Caco-2 (cell line): ENCODE measurements around the gene ACAD9. TPM values are rescaled to one million over a fixed set of nuclear protein-coding genes. Genes with fewer than 3 reads are reported as not detected.

Source experiments
- BruUV-seq: library from RNA; stranded (reverse); fragments of 400-500 nt; replicated peaks from 2 replicates; lab custom pipeline; 2021; lab: Mats Ljungman, UMichigan
- CTCF ChIA-PET: fragments of 300-600 bp; sonication (Branson Sonifier 250); formaldehyde crosslinking; loops from one replicate; lab custom pipeline; 2022; ENCODE audit warnings: antibody characterized with exemption; lab: Charles Lee
- POLR2A ChIA-PET: fragments of 300-600 bp; sonication (Branson Sonifier 250); formaldehyde crosslinking; loops from one replicate; lab custom pipeline; 2022; ENCODE audit warnings: antibody characterized with exemption; lab: Charles Lee
- DNase-seq, 2 experiments: peaks; one replicate each; pipeline versions ENCODE4 v3.0.0 to v3.0.0-alpha.2; 2020 to 2022
- H3K27me3 ChIP-seq: replicated peaks from 2 replicates; pipeline ENCODE4 v1.6.0; 2011; ENCODE audit warnings: low read length; ENCODE audit not compliant: control insufficient read depth, insufficient read depth
- H3K36me3 ChIP-seq: 2 replicates; pipeline ENCODE4 v1.5.1; 2011; ENCODE audit warnings: low read length; ENCODE audit not compliant: control insufficient read depth, insufficient read depth
- H3K4me1 ChIP-seq: fragments of 250-450 bp; sonication (Bioruptor Pico); 2 replicates; pipeline ENCODE4 v1.5.1; 2020; ENCODE audit warnings: mild to moderate bottlenecking
- H3K4me3 ChIP-seq: 2 replicates; pipeline ENCODE4 v1.5.1; 2011; ENCODE audit warnings: low read depth, mild to moderate bottlenecking, control low read depth, low read length
- H3K9me3 ChIP-seq: fragments of 250-450 bp; sonication (Bioruptor Pico); 2 replicates; pipeline ENCODE4 v1.5.1; 2020; ENCODE audit warnings: mild to moderate bottlenecking, moderate library complexity
- H3K27ac Mint-ChIP-seq: one replicate; pipeline ENCODE4 v1.8.0; 2022; ENCODE audit warnings: mixed read lengths; ENCODE audit not compliant: unreplicated experiment
- H3K27me3 Mint-ChIP-seq: one replicate; pipeline ENCODE4 v1.8.0; 2022; ENCODE audit warnings: mixed read lengths; ENCODE audit not compliant: insufficient read depth, unreplicated experiment
- H3K36me3 Mint-ChIP-seq: one replicate; pipeline ENCODE4 v1.8.0; 2022; ENCODE audit warnings: mild to moderate bottlenecking, mixed read lengths; ENCODE audit not compliant: insufficient read depth, unreplicated experiment
- H3K4me1 Mint-ChIP-seq: one replicate; pipeline ENCODE4 v1.8.0; 2022; ENCODE audit warnings: low read depth, mixed read lengths; ENCODE audit not compliant: unreplicated experiment
- H3K4me3 Mint-ChIP-seq: one replicate; pipeline ENCODE4 v1.8.0; 2022; ENCODE audit warnings: mild to moderate bottlenecking, moderate library complexity, mixed read lengths; ENCODE audit not compliant: unreplicated experiment
- H3K9me3 Mint-ChIP-seq: one replicate; pipeline ENCODE4 v1.8.0; 2022; ENCODE audit warnings: mixed read lengths; ENCODE audit not compliant: unreplicated experiment
- CTCF ChIP-seq, 2 experiments: fragments of 200-600 bp in 1 of 2; IDR thresholded peaks; 1 replicate in 1 of 2; 2 replicates in 1 of 2; pipeline versions ENCODE4 v1.5.1 to v1.8.0; 2011 to 2022; ENCODE audit warnings: antibody characterized with exemption in 1 of 2, control low read depth in 1 of 2, inconsistent platforms in 1 of 2, low read depth in 1 of 2, low read length in 1 of 2, mild to moderate bottlenecking in 1 of 2, moderate library complexity in 1 of 2; ENCODE audit not compliant: insufficient read depth in 1 of 2, severe bottlenecking in 1 of 2, unreplicated experiment in 1 of 2
- intact Hi-C: fragments of 100-400 bp; cut with micrococcal nuclease; formaldehyde crosslinking; loops from one replicate; pipeline ENCODE4 v1.10.0; 2022; ENCODE audit not compliant: unreplicated experiment
- total RNA-seq: library from RNA; stranded (reverse); gene quantifications from 2 replicates; pipeline ENCODE4 v1.2.3, GENCODE V29; 2022

ACAD9 gene
- total RNA-seq, 1 experiment from 2014 or later = 60.0 TPM

- Mint-ChIP-seq H3K9me3 (peaks cover 10% of the 10 kb centered on the region), H3K4me3 (no peak overlapping the region), H3K27ac (no peak overlapping the region), H3K36me3 (no peaks in the 10 kb centered on the region), H3K4me1 (no peaks in the 10 kb centered on the region), H3K27me3 (no peaks in the 10 kb centered on the region)
- intact Hi-C loops = loop anchor here (5.0 kb wide), 1 partner anchor 168 kb away; no protein-coding TSS in a partner anchor
- CTCF ChIA-PET = interaction anchor here (0.7 kb wide), 1 partner anchor 272 kb away, joined by 4 read pairs; no protein-coding TSS in a partner anchor
- POLR2A ChIA-PET = no interaction called here
- DNase-seq = no peak
- H3K27me3 ChIP-seq = no peaks in the 10 kb centered on the region
- peaks cover 11% of the 10 kb centered on the region; the same call in 1 of the 2 replicates for H3K9me3 ChIP-seq
- H3K36me3 ChIP-seq = no peaks in the 10 kb centered on the region
- no TSS peak for BruUV-seq
- TF ChIP-seq CTCF (IDR thresholded peaks at IDR 0.05; ENCODE audit: insufficient read depth in 1 of 2, low read depth in 1 of 2, low read length in 1 of 2, severe bottlenecking in 1 of 2, unreplicated experiment in 1 of 2) = no peak
- no peak overlapping the region for H3K4me3 ChIP-seq
- no peaks in the 10 kb centered on the region for H3K4me1 ChIP-seq
Observed at GRCh38 chr3:128850544-128850943, 28.9 kb upstream of the ACAD9 start.

DNA sequence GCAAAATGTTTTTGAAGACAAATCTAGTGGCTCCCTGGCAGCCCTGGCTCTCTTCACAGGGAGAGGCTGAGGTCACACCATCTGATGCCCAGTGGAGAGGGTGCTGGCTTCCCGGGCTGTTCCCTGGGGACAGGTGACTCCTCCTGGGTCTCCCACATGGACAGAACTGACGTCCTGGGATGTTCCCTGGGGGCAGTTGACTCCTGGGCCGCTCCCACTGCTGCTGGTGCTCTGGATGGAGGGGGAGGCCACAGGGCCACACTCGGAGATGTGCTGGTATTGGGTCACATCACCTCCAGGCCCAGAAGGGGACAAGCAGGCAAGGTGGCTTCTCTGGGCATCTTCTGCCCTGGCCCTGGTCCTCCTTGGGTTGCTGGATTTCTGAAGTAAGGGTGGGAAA, 27.8 kb upstream of the ACAD9 start:
- no TSS peak for BruUV-seq
- ChIA-PET POLR2A (no interaction called here), CTCF (no interaction called here)
- Histone ChIP-seq H3K27me3 (no peaks in the 10 kb centered on the region), H3K4me1 (no peaks in the 10 kb centered on the region), H3K4me3 (no peak overlapping the region), H3K36me3 (no peaks in the 10 kb centered on the region), H3K9me3 (peaks cover 17% of the 10 kb centered on the region; the same call in 1 of the 2 replicates)
- TF ChIP-seq CTCF (IDR thresholded peaks at IDR 0.05; ENCODE audit: insufficient read depth in 1 of 2, low read depth in 1 of 2, low read length in 1 of 2, severe bottlenecking in 1 of 2, unreplicated experiment in 1 of 2) = no peak
- Mint-ChIP-seq H3K36me3 (no peaks in the 10 kb centered on the region), H3K4me1 (no peaks in the 10 kb centered on the region), H3K27ac (no peak overlapping the region), H3K27me3 (no peaks in the 10 kb centered on the region), H3K4me3 (no peak overlapping the region), H3K9me3 (peaks cover 11% of the 10 kb centered on the region)
- DNase-seq = no peak
- intact Hi-C loops = loop anchor here (5.0 kb wide), 1 partner anchor 169 kb away; no protein-coding TSS in a partner anchor

GRCh38 chr3:128853826-128854225, 25.6 kb upstream of the ACAD9 start:
- DNase-seq = no peak
- no TSS peak for BruUV-seq
- Histone ChIP-seq H3K36me3 (no peaks in the 10 kb centered on the region), H3K9me3 (peaks cover 23% of the 10 kb centered on the region; the same call in 1 of the 2 replicates), H3K27me3 (no peaks in the 10 kb centered on the region), H3K4me1 (no peaks in the 10 kb centered on the region), H3K4me3 (no peak overlapping the region)
- CTCF ChIA-PET = no interaction called here
- Mint-ChIP-seq H3K36me3 (no peaks in the 10 kb centered on the region), H3K9me3 (peaks cover 33% of the 10 kb centered on the region), H3K27me3 (no peaks in the 10 kb centered on the region), H3K27ac (no peak overlapping the region), H3K4me3 (no peak overlapping the region), H3K4me1 (no peaks in the 10 kb centered on the region)
- POLR2A ChIA-PET = no interaction called here
- TF ChIP-seq CTCF (IDR thresholded peaks at IDR 0.05; ENCODE audit: insufficient read depth in 1 of 2, low read depth in 1 of 2, low read length in 1 of 2, severe bottlenecking in 1 of 2, unreplicated experiment in 1 of 2) = no peak
- intact Hi-C loops = loop anchor here (5.0 kb wide), 1 partner anchor 172 kb away; no protein-coding TSS in a partner anchor
